SU-DHL-6 (cell line): ENCODE measurements around the gene COQ6.
"Not testable (repeated sequence)": the region's sequence is repeated elsewhere in the genome, so short reads cannot be mapped to it uniquely, and the experiment has no call there.

Source experiments
- EZH2phosphoT487 ChIP-seq: fragments of 200-600 bp; sonication (generic), shearing (Covaris generic); conservative IDR thresholded peaks from 2 replicates; pipeline ENCODE4 v1.6.1; 2018; ENCODE audit warnings: mild to moderate bottlenecking, antibody characterized with exemption, low read length, moderate library complexity, mixed read lengths
- TF ChIP-seq, protein P1 (sequence below): fragments of 200-600 bp; sonication (generic); IDR thresholded peaks from one replicate; pipeline ENCODE4 v1.5.1; 2017; ENCODE audit warnings: antibody characterized with exemption, mild to moderate bottlenecking, low read length, moderate library complexity; ENCODE audit not compliant: insufficient read depth, poor library complexity, severe bottlenecking

DNA sequence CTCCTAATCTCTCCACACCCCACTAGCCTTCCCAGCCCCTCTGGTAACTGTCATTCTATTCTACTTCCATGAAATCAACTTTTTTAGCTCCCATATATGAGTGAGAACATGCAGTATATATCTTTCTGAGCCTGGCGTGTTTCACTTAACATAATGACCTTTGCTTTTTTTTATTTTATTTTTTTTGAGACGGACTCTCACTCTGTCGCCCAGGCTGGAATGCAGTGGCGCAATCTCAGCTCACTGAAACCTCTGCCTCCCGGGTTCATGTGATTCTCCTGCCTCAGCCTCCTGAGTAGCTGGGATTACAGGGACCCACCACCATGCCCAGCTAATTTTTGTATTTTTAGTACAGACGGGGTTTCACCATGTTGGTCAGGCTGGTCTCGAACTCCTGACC lies 38.6 kb downstream of the COQ6 start:
- TF ChIP-seq, protein P1, sequence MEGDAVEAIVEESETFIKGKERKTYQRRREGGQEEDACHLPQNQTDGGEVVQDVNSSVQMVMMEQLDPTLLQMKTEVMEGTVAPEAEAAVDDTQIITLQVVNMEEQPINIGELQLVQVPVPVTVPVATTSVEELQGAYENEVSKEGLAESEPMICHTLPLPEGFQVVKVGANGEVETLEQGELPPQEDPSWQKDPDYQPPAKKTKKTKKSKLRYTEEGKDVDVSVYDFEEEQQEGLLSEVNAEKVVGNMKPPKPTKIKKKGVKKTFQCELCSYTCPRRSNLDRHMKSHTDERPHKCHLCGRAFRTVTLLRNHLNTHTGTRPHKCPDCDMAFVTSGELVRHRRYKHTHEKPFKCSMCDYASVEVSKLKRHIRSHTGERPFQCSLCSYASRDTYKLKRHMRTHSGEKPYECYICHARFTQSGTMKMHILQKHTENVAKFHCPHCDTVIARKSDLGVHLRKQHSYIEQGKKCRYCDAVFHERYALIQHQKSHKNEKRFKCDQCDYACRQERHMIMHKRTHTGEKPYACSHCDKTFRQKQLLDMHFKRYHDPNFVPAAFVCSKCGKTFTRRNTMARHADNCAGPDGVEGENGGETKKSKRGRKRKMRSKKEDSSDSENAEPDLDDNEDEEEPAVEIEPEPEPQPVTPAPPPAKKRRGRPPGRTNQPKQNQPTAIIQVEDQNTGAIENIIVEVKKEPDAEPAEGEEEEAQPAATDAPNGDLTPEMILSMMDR: not testable (repeated sequence)
- TF ChIP-seq EZH2phosphoT487: not testable (repeated sequence)
